ENCODE data around the gene GRID1.
"Not testable (repeated sequence)": the region's sequence is repeated elsewhere in the genome, so short reads cannot be mapped to it uniquely, and the experiment has no call there.

Gene GRID1

GRCh38 chr10:86400705-86401587 is 34.4 kb upstream of the GRID1 start:
- Histone ChIP-seq H3K4me1 (no peaks in the 10 kb centered on the region; the same call in 1 of the 2 replicates), H3K9me3 (no peaks in the 10 kb centered on the region), H3K36me3 (replicated peaks) (no peaks in the 10 kb centered on the region), H3K27me3 (ENCODE audit: low read depth) (no peaks in the 10 kb centered on the region), H3K4me3 (peak overlapping the region; percentile 46)
- DNase-seq (ENCODE audit: low spot score in 2 of 2): no peak
- in situ Hi-C loops (cut with MboI; ENCODE audit: low sequenced_read_pairs): loop anchor here (5.0 kb wide), 1 partner anchor 186 kb away; no protein-coding TSS in a partner anchor

- no peaks in the 10 kb centered on the region for H3K36me3 ChIP-seq (replicated peaks)
- H3K4me1 ChIP-seq: no peaks in the 10 kb centered on the region; the same call in 1 of the 2 replicates
- no peaks in the 10 kb centered on the region for H3K9me3 ChIP-seq
- DNase-seq (ENCODE audit: low spot score in 2 of 2): peak; percentile 93 to 98
- peak overlapping the region; percentile 46 for H3K4me3 ChIP-seq
- no peaks in the 10 kb centered on the region for H3K27me3 ChIP-seq (ENCODE audit: low read depth)
- in situ Hi-C loops (cut with MboI; ENCODE audit: low sequenced_read_pairs): loop anchor here (5.0 kb wide), 1 partner anchor 187 kb away; no protein-coding TSS in a partner anchor
Observed at GRCh38 chr10:86399879-86400704, 33.5 kb upstream of the GRID1 start.

- H3K4me3 ChIP-seq: no peak overlapping the region
Observed at GRCh38 chr10:86399514-86399878, 32.9 kb upstream of the GRID1 start.

GRCh38 chr10:86397120-86397519 is 30.5 kb upstream of the GRID1 start:
- H3K36me3 ChIP-seq (replicated peaks): no peaks in the 10 kb centered on the region
- H3K4me1 ChIP-seq: no peaks in the 10 kb centered on the region; the same call in 1 of the 2 replicates
- DNase-seq (ENCODE audit: low spot score in 2 of 2): no peak
- H3K4me3 ChIP-seq: no peak overlapping the region
- in situ Hi-C loops (cut with MboI; ENCODE audit: low sequenced_read_pairs): no loop called here
- no peaks in the 10 kb centered on the region for H3K9me3 ChIP-seq
- no peaks in the 10 kb centered on the region for H3K27me3 ChIP-seq (ENCODE audit: low read depth)

More at GRCh38 chr10:86399514-86399878, 32.9 kb upstream of the GRID1 start:
- no peaks in the 10 kb centered on the region for H3K9me3 ChIP-seq
- in situ Hi-C loops (cut with MboI; ENCODE audit: low sequenced_read_pairs): no loop called here
- H3K4me1 ChIP-seq: no peaks in the 10 kb centered on the region; the same call in 1 of the 2 replicates
- H3K27me3 ChIP-seq (ENCODE audit: low read depth): no peaks in the 10 kb centered on the region
- DNase-seq (ENCODE audit: low spot score in 2 of 2): no peak
- H3K36me3 ChIP-seq (replicated peaks): no peaks in the 10 kb centered on the region

GRCh38 chr10:86393862-86394455 is 27.4 kb upstream of the GRID1 start:
- H3K36me3 ChIP-seq (replicated peaks): no peaks in the 10 kb centered on the region
- in situ Hi-C loops (cut with MboI; ENCODE audit: low sequenced_read_pairs): no loop called here
- no peaks in the 10 kb centered on the region for H3K4me1 ChIP-seq
- no peak overlapping the region for H3K4me3 ChIP-seq
- H3K9me3 ChIP-seq: no peaks in the 10 kb centered on the region
- no peak for DNase-seq (ENCODE audit: low spot score in 2 of 2)
- no peaks in the 10 kb centered on the region for H3K27me3 ChIP-seq (ENCODE audit: low read depth)

GRCh38 chr10:86393362-86393761 is 26.8 kb upstream of the GRID1 start:
- in situ Hi-C loops (cut with MboI; ENCODE audit: low sequenced_read_pairs): no loop called here
- DNase-seq (ENCODE audit: low spot score in 2 of 2): no peak

GRCh38 chr10:86392723-86393094 is 26.1 kb upstream of the GRID1 start:
- no peak for DNase-seq (ENCODE audit: low spot score in 2 of 2)
- Histone ChIP-seq H3K9me3 (no peaks in the 10 kb centered on the region), H3K36me3 (replicated peaks) (no peaks in the 10 kb centered on the region), H3K27me3 (ENCODE audit: low read depth) (no peaks in the 10 kb centered on the region), H3K4me1 (no peaks in the 10 kb centered on the region), H3K4me3 (no peak overlapping the region)
- in situ Hi-C loops (cut with MboI; ENCODE audit: low sequenced_read_pairs): no loop called here

More at GRCh38 chr10:86393362-86393761, 26.8 kb upstream of the GRID1 start:
- H3K4me1 ChIP-seq: no peaks in the 10 kb centered on the region
- H3K9me3 ChIP-seq: no peaks in the 10 kb centered on the region
- no peak overlapping the region for H3K4me3 ChIP-seq
- no peaks in the 10 kb centered on the region for H3K36me3 ChIP-seq (replicated peaks)
- H3K27me3 ChIP-seq (ENCODE audit: low read depth): no peaks in the 10 kb centered on the region

GRCh38 chr10:86391986-86392722 is 25.6 kb upstream of the GRID1 start:
- in situ Hi-C loops (cut with MboI; ENCODE audit: low sequenced_read_pairs): no loop called here
- no peak for DNase-seq (ENCODE audit: low spot score in 2 of 2)
- no peaks in the 10 kb centered on the region for H3K36me3 ChIP-seq (replicated peaks)
- H3K4me1 ChIP-seq: no peaks in the 10 kb centered on the region
- H3K27me3 ChIP-seq (ENCODE audit: low read depth): no peaks in the 10 kb centered on the region
- no peak overlapping the region for H3K4me3 ChIP-seq
- H3K9me3 ChIP-seq: no peaks in the 10 kb centered on the region

GRCh38 chr10:86391236-86391840 is 24.7 kb upstream of the GRID1 start:
- no peaks in the 10 kb centered on the region for H3K4me1 ChIP-seq
- no peak overlapping the region for H3K4me3 ChIP-seq
- in situ Hi-C loops (cut with MboI; ENCODE audit: low sequenced_read_pairs): no loop called here

GRCh38 chr10:86390337-86391120 is 23.9 kb upstream of the GRID1 start:
- Histone ChIP-seq H3K27me3 (ENCODE audit: low read depth) (no peaks in the 10 kb centered on the region), H3K4me3 (no peak overlapping the region), H3K4me1 (no peaks in the 10 kb centered on the region), H3K36me3 (replicated peaks) (no peaks in the 10 kb centered on the region), H3K9me3 (no peaks in the 10 kb centered on the region)
- in situ Hi-C loops (cut with MboI; ENCODE audit: low sequenced_read_pairs): no loop called here
- no peak for DNase-seq (ENCODE audit: low spot score in 2 of 2)

More at GRCh38 chr10:86391236-86391840, 24.7 kb upstream of the GRID1 start:
- Histone ChIP-seq H3K36me3 (replicated peaks) (no peaks in the 10 kb centered on the region), H3K9me3 (no peaks in the 10 kb centered on the region), H3K27me3 (ENCODE audit: low read depth) (no peaks in the 10 kb centered on the region)
- DNase-seq (ENCODE audit: low spot score in 2 of 2): no peak

GRCh38 chr10:86389441-86390193 is 23.0 kb upstream of the GRID1 start:
- H3K9me3 ChIP-seq: no peaks in the 10 kb centered on the region
- no peak for DNase-seq (ENCODE audit: low spot score in 2 of 2)
- H3K4me3 ChIP-seq: no peak overlapping the region
- in situ Hi-C loops (cut with MboI; ENCODE audit: low sequenced_read_pairs): no loop called here
- H3K27me3 ChIP-seq (ENCODE audit: low read depth): no peaks in the 10 kb centered on the region; the same call in 1 of the 2 replicates
- no peaks in the 10 kb centered on the region for H3K4me1 ChIP-seq
- H3K36me3 ChIP-seq (replicated peaks): no peaks in the 10 kb centered on the region

GRCh38 chr10:86389109-86389440 is 22.5 kb upstream of the GRID1 start:
- H3K4me3 ChIP-seq; H3K4me1 ChIP-seq; DNase-seq (ENCODE audit: low spot score in 2 of 2); H3K27me3 ChIP-seq (ENCODE audit: low read depth); in situ Hi-C loops (cut with MboI; ENCODE audit: low sequenced_read_pairs); H3K9me3 ChIP-seq; H3K36me3 ChIP-seq (replicated peaks): not testable (repeated sequence)
